Fibroblast of lung (primary cell): Measurements from ENCODE around the gene IGLON5. TPM values are rescaled to one million over a fixed set of nuclear protein-coding genes. Genes with fewer than 3 reads are reported as not detected.

Experiments
- DNase-seq, 2 donors: peaks; one replicate each; pipeline versions ENCODE4 v3.0.0 to v3.0.0-alpha.2; 2010; ENCODE audit warnings: low read depth in 2 of 2
- H2AFZ ChIP-seq: 2 replicates; pipeline ENCODE4 v1.5.1; 2012; ENCODE audit warnings: low read length, control low read depth, inconsistent platforms
- H3K27ac ChIP-seq: 2 replicates; pipeline ENCODE4 v1.5.1; 2011; ENCODE audit warnings: low read length, control low read depth; ENCODE audit not compliant: insufficient read depth
- H3K27me3 ChIP-seq: 2 replicates; pipeline ENCODE4 v1.5.1; 2011; ENCODE audit warnings: mild to moderate bottlenecking, low read length; ENCODE audit not compliant: control insufficient read depth, insufficient read depth
- H3K36me3 ChIP-seq: 2 replicates; pipeline ENCODE4 v1.5.1; 2011; ENCODE audit warnings: low read length; ENCODE audit not compliant: control insufficient read depth, insufficient read depth
- H3K4me1 ChIP-seq: 2 replicates; pipeline ENCODE4 v1.5.1; 2011; ENCODE audit warnings: low read length; ENCODE audit not compliant: control insufficient read depth, insufficient read depth; ENCODE audit errors: extremely low read depth
- H3K4me2 ChIP-seq: 2 replicates; pipeline ENCODE4 v1.5.1; 2011; ENCODE audit warnings: low read length, control low read depth; ENCODE audit not compliant: insufficient read depth; ENCODE audit errors: extremely low read depth
- H3K4me3 ChIP-seq, 4 experiments: fragments of 200-600 bp in 1 of 4; sonication (generic) in 1 of 4; replicated peaks in 1 of 4; 2 replicates each; pipeline ENCODE4 v1.5.1; 2011 to 2016; ENCODE audit warnings: low read length in 4 of 4, low read depth in 3 of 4, mild to moderate bottlenecking in 3 of 4, control low read depth in 2 of 4, inconsistent platforms in 1 of 4, mixed read lengths in 1 of 4; ENCODE audit not compliant: insufficient read depth in 1 of 4; ENCODE audit errors: control extremely low read depth in 1 of 4
- H3K79me2 ChIP-seq: 2 replicates; pipeline ENCODE4 v1.5.1; 2012; ENCODE audit warnings: mild to moderate bottlenecking, low read length, inconsistent platforms; ENCODE audit not compliant: control insufficient read depth, insufficient read depth
- H3K9ac ChIP-seq: 2 replicates; pipeline ENCODE4 v1.5.1; 2011; ENCODE audit warnings: mild to moderate bottlenecking, low read length, control low read depth; ENCODE audit not compliant: insufficient read depth
- H3K9me3 ChIP-seq: 2 replicates; pipeline ENCODE4 v1.5.1; 2012; ENCODE audit warnings: low read depth, low read length; ENCODE audit not compliant: control insufficient read depth, insufficient read depth
- H4K20me1 ChIP-seq: 2 replicates; pipeline ENCODE4 v1.5.1; 2011; ENCODE audit warnings: low read length; ENCODE audit not compliant: control insufficient read depth, insufficient read depth; ENCODE audit errors: extremely low read depth
- CTCF ChIP-seq, 2 donors: IDR thresholded peaks in 1 of 2; conservative IDR thresholded peaks in 1 of 2; 1 replicate in 1 of 2; 2 replicates in 1 of 2; pipeline ENCODE4 v1.5.1; 2011 to 2012; ENCODE audit warnings: low read length in 2 of 2, control low read depth in 1 of 2, inconsistent platforms in 1 of 2, low read depth in 1 of 2, mild to moderate bottlenecking in 1 of 2
- EZH2 ChIP-seq: IDR thresholded peaks from 2 replicates; pipeline ENCODE4 v1.5.1; 2012; ENCODE audit warnings: low read length, control low read depth, mild to moderate bottlenecking; ENCODE audit errors: missing control alignments
- polyA plus RNA-seq, 2 donors: library from polyadenylated mRNA; depleted of rRNA in 1 of 2; stranded (reverse) in 1 of 2; unstranded in 1 of 2; fragments of >200 nt; gene quantifications; 2 replicates each; pipeline ENCODE4 v1.2.1, GENCODE V29; 2011 to 2012; ENCODE audit warnings: missing spikeins in 1 of 2
- total RNA-seq: library from RNA; depleted of rRNA; stranded (reverse); fragments of >200 nt; gene quantifications from 2 replicates; pipeline ENCODE4 v1.2.1, GENCODE V29; 2014

IGLON5 gene
- total and polyA plus RNA-seq, 2 donors (not counting 1 experiment from before 2014, with no cell fraction given) = not detected

- H3K27ac ChIP-seq = no peak overlapping the region
- no peaks in the 10 kb centered on the region for H3K9me3 ChIP-seq
- TF ChIP-seq CTCF (conservative IDR thresholded peaks at IDR 0.05 in 1 of 2, IDR thresholded peaks at IDR 0.05 in 1 of 2; ENCODE audit: low read depth in 1 of 2, low read length in 2 of 2) (no peak), EZH2 (no peak)
Observed at GRCh38 chr19:51375504-51376221, 64.2 kb downstream of the IGLON5 start.

GRCh38 chr19:51377422-51377821, 66.0 kb downstream of the IGLON5 start:
- Histone ChIP-seq H4K20me1 (no peaks in the 10 kb centered on the region), H3K9ac (no peak overlapping the region), H3K36me3 (no peaks in the 10 kb centered on the region)

More at GRCh38 chr19:51375504-51376221, 64.2 kb downstream of the IGLON5 start:
- Histone ChIP-seq H3K36me3 (no peaks in the 10 kb centered on the region), H3K4me2 (no peak overlapping the region), H3K4me3 (no peak overlapping the region), H3K9ac (no peak overlapping the region), H3K79me2 (no peaks in the 10 kb centered on the region), H3K4me1 (no peaks in the 10 kb centered on the region), H4K20me1 (no peaks in the 10 kb centered on the region), H2AFZ (no peak overlapping the region), H3K27me3 (no peaks in the 10 kb centered on the region)
- no peak for DNase-seq

GRCh38 chr19:51380379-51380778, 68.9 kb downstream of the IGLON5 start:
- H2AFZ ChIP-seq = no peak overlapping the region
- H3K79me2 ChIP-seq = no peaks in the 10 kb centered on the region
- no peak overlapping the region for H3K4me2 ChIP-seq
- DNase-seq = no peak
- H4K20me1 ChIP-seq = no peaks in the 10 kb centered on the region
- TF ChIP-seq EZH2 = no peak
- TF ChIP-seq CTCF (conservative IDR thresholded peaks at IDR 0.05 in 1 of 2, IDR thresholded peaks at IDR 0.05 in 1 of 2; ENCODE audit: low read depth in 1 of 2, low read length in 2 of 2) = no peak
- H3K9ac ChIP-seq = no peak overlapping the region
- H3K9me3 ChIP-seq = no peaks in the 10 kb centered on the region
- H3K4me1 ChIP-seq = no peaks in the 10 kb centered on the region
- no peak overlapping the region for H3K4me3 ChIP-seq
- no peaks in the 10 kb centered on the region for H3K36me3 ChIP-seq
- H3K27me3 ChIP-seq = no peaks in the 10 kb centered on the region
- H3K27ac ChIP-seq = no peak overlapping the region

More at GRCh38 chr19:51377422-51377821, 66.0 kb downstream of the IGLON5 start:
- TF ChIP-seq CTCF (conservative IDR thresholded peaks at IDR 0.05 in 1 of 2, IDR thresholded peaks at IDR 0.05 in 1 of 2; ENCODE audit: low read depth in 1 of 2, low read length in 2 of 2) (no peak), EZH2 (no peak)
- H3K4me2 ChIP-seq = no peak overlapping the region
- H3K27me3 ChIP-seq = no peaks in the 10 kb centered on the region
- DNase-seq = no peak
- H3K9me3 ChIP-seq = no peaks in the 10 kb centered on the region
- no peaks in the 10 kb centered on the region for H3K79me2 ChIP-seq
- no peak overlapping the region for H3K27ac ChIP-seq
- no peak overlapping the region for H3K4me3 ChIP-seq
- no peaks in the 10 kb centered on the region for H3K4me1 ChIP-seq
- H2AFZ ChIP-seq = no peak overlapping the region

Other genes with a start within 250 kb of the IGLON5 start
- not detected in 2 replicates for gene KLK13, start 246.6 kb upstream of the IGLON5 start, total RNA-seq
- gene KLK13, start 246.6 kb upstream of the IGLON5 start, polyA plus RNA-seq = not detected in 2 replicates
- not detected in 2 replicates for gene KLK14, start 228.8 kb upstream of the IGLON5 start, total RNA-seq
- gene KLK14, start 228.8 kb upstream of the IGLON5 start, polyA plus RNA-seq = not detected in 2 replicates
- gene CTU1, start 203.2 kb upstream of the IGLON5 start, total RNA-seq = 6.9 and 8.1 TPM in 2 replicates
- gene CTU1, start 203.2 kb upstream of the IGLON5 start, polyA plus RNA-seq = 0.98 and 1.2 TPM in 2 replicates
- gene SIGLEC9, start 186.7 kb upstream of the IGLON5 start, total RNA-seq = not detected in 2 replicates
- not detected in 2 replicates for gene SIGLEC9, start 186.7 kb upstream of the IGLON5 start, polyA plus RNA-seq
- not detected in 2 replicates for gene SIGLEC7, start 169.3 kb upstream of the IGLON5 start, total RNA-seq
- not detected in 2 replicates for gene SIGLEC7, start 169.3 kb upstream of the IGLON5 start, polyA plus RNA-seq
- gene CD33, start 86.6 kb upstream of the IGLON5 start, total RNA-seq = not detected in 2 replicates
- gene CD33, start 86.6 kb upstream of the IGLON5 start, polyA plus RNA-seq = not detected in 2 replicates
- gene SIGLECL1, start 60.6 kb upstream of the IGLON5 start, total RNA-seq = not detected in 2 replicates
- not detected in 2 replicates for gene SIGLECL1, start 60.6 kb upstream of the IGLON5 start, polyA plus RNA-seq
- gene VSIG10L, start 30.5 kb downstream of the IGLON5 start, total RNA-seq = 0.26 and 0.33 TPM in 2 replicates
- gene VSIG10L, start 30.5 kb downstream of the IGLON5 start, polyA plus RNA-seq = 0.66 and 0.82 TPM in 2 replicates
- gene ETFB, start 54.7 kb downstream of the IGLON5 start, total RNA-seq = 71.7 and 123 TPM in 2 replicates
- 84.4 and 101 TPM in 2 replicates for gene ETFB, start 54.7 kb downstream of the IGLON5 start, polyA plus RNA-seq
- gene CLDND2, start 57.4 kb downstream of the IGLON5 start, total RNA-seq = not detected in 2 replicates
- gene CLDND2, start 57.4 kb downstream of the IGLON5 start, polyA plus RNA-seq = not detected in 2 replicates
- gene NKG7, start 61.0 kb downstream of the IGLON5 start, total RNA-seq = not detected in 2 replicates
- gene NKG7, start 61.0 kb downstream of the IGLON5 start, polyA plus RNA-seq = not detected in 2 replicates
- gene LIM2, start 76.3 kb downstream of the IGLON5 start, total RNA-seq = not detected in 2 replicates
- gene LIM2, start 76.3 kb downstream of the IGLON5 start, polyA plus RNA-seq = not detected in 2 replicates
- gene C19orf84, start 78.9 kb downstream of the IGLON5 start, total RNA-seq = not detected in 2 replicates
- gene C19orf84, start 78.9 kb downstream of the IGLON5 start, polyA plus RNA-seq = not detected in 2 replicates
- not detected in 2 replicates for gene SIGLEC10, start 106.0 kb downstream of the IGLON5 start, total RNA-seq
- not detected in 2 replicates for gene SIGLEC10, start 106.0 kb downstream of the IGLON5 start, polyA plus RNA-seq
- not detected in 2 replicates for gene SIGLEC8, start 146.8 kb downstream of the IGLON5 start, total RNA-seq
- gene SIGLEC8, start 146.8 kb downstream of the IGLON5 start, polyA plus RNA-seq = not detected in 2 replicates
- gene CEACAM18, start 166.9 kb downstream of the IGLON5 start, total RNA-seq = not detected in 2 replicates
- not detected in 2 replicates for gene CEACAM18, start 166.9 kb downstream of the IGLON5 start, polyA plus RNA-seq
- gene SIGLEC12, start 190.2 kb downstream of the IGLON5 start, total RNA-seq = not detected in 2 replicates
- gene SIGLEC12, start 190.2 kb downstream of the IGLON5 start, polyA plus RNA-seq = not detected in 2 replicates
- gene SIGLEC6, start 220.0 kb downstream of the IGLON5 start, total RNA-seq = not detected in 2 replicates
- not detected in 2 replicates for gene SIGLEC6, start 220.0 kb downstream of the IGLON5 start, polyA plus RNA-seq